GM18909 (cell line): ENCODE data around the gene MIEF1.

Experiments
- ATAC-seq: cut with Tn5 transposase; IDR thresholded peaks from one replicate; pipeline ENCODE4 v1.9.1; 2021; ENCODE audit warnings: mild to moderate bottlenecking; ENCODE audit not compliant: unreplicated experiment, poor library complexity

Gene MIEF1

GRCh38 chr22:39554151-39554550 lies 52.1 kb downstream of the MIEF1 start:
- no peak for ATAC-seq

DNA sequence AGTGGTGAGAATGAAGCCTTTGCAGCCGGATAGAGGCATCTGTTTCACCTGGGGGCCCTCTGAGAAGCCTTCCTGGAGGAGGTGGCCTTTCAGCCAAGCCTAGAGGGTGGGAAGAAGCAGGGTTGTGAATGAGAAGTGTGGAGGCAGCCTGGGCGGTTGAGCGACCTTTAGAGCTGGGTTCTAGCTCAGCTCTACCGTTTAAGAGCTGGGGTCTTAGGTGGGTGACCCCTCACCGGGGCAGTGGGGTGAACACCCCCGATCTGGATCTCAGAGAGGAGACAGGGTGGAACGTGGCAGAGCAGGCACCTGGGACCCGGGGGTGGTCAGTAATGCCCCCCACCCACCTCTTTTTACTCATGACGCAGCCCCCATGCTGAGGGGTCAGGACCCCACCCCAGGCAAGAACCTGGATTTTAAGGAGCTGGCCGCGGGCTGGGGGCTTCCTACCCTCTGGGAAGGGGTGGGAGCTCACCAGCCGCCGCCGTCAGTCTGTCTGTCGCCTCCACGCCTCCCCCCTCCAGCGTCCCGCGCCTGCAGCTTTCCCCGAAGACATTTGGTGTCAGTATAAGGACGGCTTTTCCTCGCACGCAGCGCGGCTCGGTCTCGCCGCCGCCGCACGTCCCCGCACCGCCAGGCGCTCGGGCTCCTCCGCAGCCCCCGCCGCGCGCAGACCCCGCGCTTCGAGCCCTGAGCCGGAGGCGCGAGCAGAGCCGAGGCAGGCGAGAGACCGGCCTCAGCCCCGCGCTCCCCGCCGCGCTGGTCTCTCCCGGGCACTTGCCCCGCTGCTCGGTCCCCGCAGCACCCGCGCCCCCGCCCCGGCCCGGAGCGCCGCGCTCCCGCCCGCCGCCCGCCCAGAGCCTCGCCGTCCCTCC lies 55.1 kb downstream of the MIEF1 start:
- ATAC-seq: no peak

GRCh38 chr22:39558254-39558727 lies 56.2 kb downstream of the MIEF1 start:
- no peak for ATAC-seq

- ATAC-seq: no peak
Measured at GRCh38 chr22:39558950-39559349, 56.9 kb downstream of the MIEF1 start.

- no peak for ATAC-seq
Measured at GRCh38 chr22:39559456-39560105, 57.5 kb downstream of the MIEF1 start.

DNA sequence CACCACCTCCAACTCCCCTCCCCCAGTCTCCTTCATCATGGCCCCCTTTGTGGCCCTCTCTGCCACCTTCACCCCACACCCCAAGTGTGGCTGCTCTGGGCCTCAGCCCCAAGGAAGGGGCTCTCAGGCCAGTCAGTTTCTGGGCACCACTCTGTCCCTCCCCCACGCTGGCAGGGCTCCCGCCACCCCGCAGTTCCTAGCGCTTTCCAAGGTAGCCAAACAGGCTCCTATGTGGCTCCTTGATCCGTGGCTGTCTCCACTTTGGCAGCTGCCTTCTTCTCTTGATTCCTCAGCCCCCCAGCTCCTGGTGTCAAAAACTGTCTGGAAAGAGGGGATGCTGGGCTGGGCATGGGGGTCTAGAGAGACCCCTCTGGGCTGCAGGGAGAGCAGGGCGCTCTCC lies 58.0 kb downstream of the MIEF1 start:
- ATAC-seq: no peak

DNA sequence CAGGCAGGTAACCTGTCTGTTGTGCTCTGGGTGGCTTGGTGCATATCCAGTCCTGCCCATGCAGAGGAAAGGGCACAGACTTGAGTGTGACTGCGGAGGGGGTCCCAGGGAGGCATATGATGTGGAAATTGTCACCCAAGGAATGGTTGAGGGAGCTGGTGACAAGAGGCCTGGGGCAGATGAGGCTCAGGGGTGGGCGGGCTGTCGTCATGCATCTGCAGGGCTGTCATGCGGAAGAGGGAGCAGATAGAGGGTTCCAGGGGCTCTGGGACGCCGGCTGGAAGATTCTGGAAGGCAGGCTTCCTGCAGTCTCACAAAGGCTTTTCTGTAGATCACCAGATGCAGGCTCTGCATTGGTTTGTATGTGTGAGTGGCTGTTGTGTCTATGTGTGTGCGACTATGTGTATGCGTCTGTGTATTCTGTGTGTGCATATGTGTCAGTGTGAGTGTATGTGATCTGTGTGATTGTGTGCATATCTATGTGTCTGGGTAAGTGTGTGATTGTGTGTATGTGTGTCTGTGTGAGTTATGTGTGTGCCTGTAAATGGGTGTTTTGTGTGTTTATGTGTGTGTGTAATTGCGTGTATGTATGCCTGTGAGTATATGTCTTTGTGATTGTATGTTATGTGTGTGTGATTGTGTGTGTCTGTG lies 60.9 kb downstream of the MIEF1 start:
- ATAC-seq: no peak

DNA sequence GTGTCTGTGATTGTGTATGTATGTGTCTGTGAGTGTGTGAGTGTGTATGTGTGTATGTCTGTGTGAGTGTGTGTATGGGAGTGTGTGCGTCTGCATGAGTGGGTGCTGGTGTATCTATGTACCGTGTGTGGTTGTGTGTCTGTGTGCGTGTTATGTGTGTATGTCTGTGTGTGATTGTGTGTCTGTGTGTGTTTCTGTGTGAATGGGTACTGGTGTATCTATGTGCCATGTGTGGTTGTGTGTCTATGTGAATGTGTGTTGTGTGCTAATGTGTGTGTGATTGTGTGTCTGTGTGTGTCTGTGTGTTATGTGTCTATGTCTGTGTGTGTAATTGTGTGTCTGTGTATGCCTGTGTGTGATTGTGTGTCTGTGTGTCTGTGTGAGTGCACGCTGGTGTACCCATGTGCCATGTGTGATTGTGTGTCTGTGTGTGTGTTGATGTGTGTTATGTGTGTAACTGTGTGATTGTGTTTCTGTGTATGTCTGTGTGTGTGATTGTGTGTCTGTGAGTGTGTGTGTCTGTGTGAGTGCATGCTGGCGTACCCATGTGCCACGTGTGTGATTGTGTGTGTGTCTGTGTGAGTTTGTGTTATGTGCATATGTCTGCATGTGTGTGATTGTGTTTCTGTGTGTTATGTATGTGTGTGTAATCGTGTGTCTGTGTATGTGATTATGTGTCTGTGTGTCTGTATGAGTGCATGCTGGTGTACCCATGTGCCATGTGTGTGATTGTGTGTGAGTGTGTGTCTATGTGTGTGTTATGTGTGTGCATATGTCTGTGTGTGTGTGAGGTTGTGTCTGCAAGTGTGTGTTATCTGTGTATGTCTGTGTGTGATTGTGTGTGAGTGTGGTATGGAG lies 61.7 kb downstream of the MIEF1 start:
- no peak for ATAC-seq

DNA sequence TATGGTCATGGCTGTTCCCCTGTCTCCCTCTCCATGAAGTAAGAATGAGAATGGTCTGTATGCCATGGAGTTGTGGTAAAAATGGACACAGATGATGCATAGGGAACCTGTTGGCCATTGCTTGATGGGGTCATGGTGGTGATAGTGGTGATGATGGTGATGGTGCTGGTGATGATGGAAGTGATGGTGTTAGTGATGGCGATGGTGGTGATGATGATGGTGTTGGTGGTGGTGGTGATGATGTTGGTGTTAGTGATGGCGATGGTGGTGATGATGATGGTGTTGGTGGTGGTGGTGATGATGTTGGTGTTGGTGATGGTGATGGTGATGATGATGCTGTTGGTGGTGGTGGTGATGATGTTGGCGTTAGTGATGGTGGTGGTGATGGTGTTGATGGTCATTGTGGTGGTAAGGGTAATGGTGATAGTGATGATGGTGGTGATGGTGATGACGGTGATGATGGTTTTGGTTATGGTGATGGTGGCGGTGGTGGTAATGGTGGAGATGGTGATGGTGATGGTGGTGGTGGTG lies 63.4 kb downstream of the MIEF1 start:
- ATAC-seq: no peak

GRCh38 chr22:39567135-39567946 lies 65.3 kb downstream of the MIEF1 start:
- no peak for ATAC-seq
